ENCODE data around the gene SIGLEC11. TPM values are rescaled to one million over a fixed set of nuclear protein-coding genes. Genes with fewer than 3 reads are reported as not detected.

The SIGLEC11 gene
- total and polyA plus RNA-seq, 4 donors, result 0.49 to 8.9 (median 3.3) TPM

- Histone ChIP-seq H3K36me3 (ENCODE audit: control insufficient read depth in 4 of 4, insufficient read depth in 3 of 4, low read depth in 1 of 4, low read length in 3 of 4) (peaks cover 3 to 36% (median 9%) of the 10 kb centered on the region in 4 donors), H3K9ac (ENCODE audit: low read depth in 1 of 2, low read length in 2 of 2) (no peak overlapping the region), H3K9me3 (ENCODE audit: control insufficient read depth in 4 of 4, low read length in 3 of 4) (no peaks in the 10 kb centered on the region), H3K4me1 (ENCODE audit: control insufficient read depth in 4 of 4, insufficient read depth in 4 of 4, low read length in 3 of 4) (no peaks in the 10 kb centered on the region), H3K27me3 (ENCODE audit: control insufficient read depth in 4 of 4, insufficient read depth in 4 of 4, low read length in 3 of 4) (no peaks in the 10 kb centered on the region), H3K27ac (ENCODE audit: low read depth in 1 of 2, low read length in 2 of 2) (no peak overlapping the region), H3K4me3 (ENCODE audit: low read depth in 1 of 3, low read length in 3 of 3) (no peak overlapping the region)
- no peak for DNase-seq (ENCODE audit: low spot score)
- TF ChIP-seq RAD21 (IDR thresholded peaks at IDR 0.05), result no peak
- no peak for TF ChIP-seq ATF3 (IDR thresholded peaks at IDR 0.05)
- TF ChIP-seq FOXA2 (IDR thresholded peaks at IDR 0.05), result no peak
- TF ChIP-seq CTCF (IDR thresholded peaks at IDR 0.05; ENCODE audit: low read depth, low read length, missing input control), result no peak
- TF ChIP-seq RXRA (IDR thresholded peaks at IDR 0.05), result no peak
- TF ChIP-seq REST (IDR thresholded peaks at IDR 0.05), result no peak
- no peak for TF ChIP-seq TAF1 (conservative IDR thresholded peaks at IDR 0.05)
- no peak for TF ChIP-seq FOXA1 (IDR thresholded peaks at IDR 0.05)
- TF ChIP-seq HNF4G (IDR thresholded peaks at IDR 0.05), result no peak
- no peak for TF ChIP-seq YY1 (IDR thresholded peaks at IDR 0.05)
- 91% methylated on average over 11 of the region's 11 CpGs for WGBS
Observed at GRCh38 chr19:49978324-49978723, 17.4 kb upstream of the SIGLEC11 start.

GRCh38 chr19:49977881-49978280, 16.9 kb upstream of the SIGLEC11 start:
- Histone ChIP-seq H3K4me1 (ENCODE audit: control insufficient read depth in 4 of 4, insufficient read depth in 4 of 4, low read length in 3 of 4) (no peaks in the 10 kb centered on the region), H3K9me3 (ENCODE audit: control insufficient read depth in 4 of 4, low read length in 3 of 4) (no peaks in the 10 kb centered on the region), H3K27ac (ENCODE audit: low read depth in 1 of 2, low read length in 2 of 2) (no peak overlapping the region), H3K9ac (ENCODE audit: low read depth in 1 of 2, low read length in 2 of 2) (no peak overlapping the region), H3K27me3 (ENCODE audit: control insufficient read depth in 4 of 4, insufficient read depth in 4 of 4, low read length in 3 of 4) (no peaks in the 10 kb centered on the region), H3K4me3 (ENCODE audit: low read depth in 1 of 3, low read length in 3 of 3) (no peak overlapping the region), H3K36me3 (ENCODE audit: control insufficient read depth in 4 of 4, insufficient read depth in 3 of 4, low read depth in 1 of 4, low read length in 3 of 4) (peaks cover 3 to 36% (median 9%) of the 10 kb centered on the region in 4 donors)
- DNase-seq (ENCODE audit: low spot score), result no peak
- WGBS, result 93% methylated on average over 18 of the region's 18 CpGs
- no peak for TF ChIP-seq REST (IDR thresholded peaks at IDR 0.05)
- TF ChIP-seq HNF4G (IDR thresholded peaks at IDR 0.05), result no peak
- no peak for TF ChIP-seq TAF1 (conservative IDR thresholded peaks at IDR 0.05)
- no peak for TF ChIP-seq FOXA1 (IDR thresholded peaks at IDR 0.05)
- no peak for TF ChIP-seq NR2F2 (IDR thresholded peaks at IDR 0.05)
- TF ChIP-seq JUND (IDR thresholded peaks at IDR 0.05), result no peak
- TF ChIP-seq FOXA2 (IDR thresholded peaks at IDR 0.05), result no peak
- TF ChIP-seq YY1 (IDR thresholded peaks at IDR 0.05), result no peak
- no peak for TF ChIP-seq CTCF (IDR thresholded peaks at IDR 0.05; ENCODE audit: low read depth, low read length, missing input control)
- no peak for TF ChIP-seq GABPA (IDR thresholded peaks at IDR 0.05 in 1 of 2, conservative IDR thresholded peaks at IDR 0.05 in 1 of 2)
- TF ChIP-seq SP1 (IDR thresholded peaks at IDR 0.05), result no peak
- no peak for TF ChIP-seq HNF4A (conservative IDR thresholded peaks at IDR 0.05)
- TF ChIP-seq ZBTB33 (IDR thresholded peaks at IDR 0.05), result no peak
- no peak for TF ChIP-seq ATF3 (IDR thresholded peaks at IDR 0.05)
- no peak for TF ChIP-seq RXRA (IDR thresholded peaks at IDR 0.05)
- no peak for TF ChIP-seq MAX (IDR thresholded peaks at IDR 0.05)
- no peak for TF ChIP-seq RAD21 (IDR thresholded peaks at IDR 0.05)

Data from liver (tissue), 9 donors.